DMS79 (cell line): ENCODE data around the gene GAD1.

Experiments
- DNase-seq: peaks from one replicate; lab custom pipeline; 2025; lab: John Stamatoyannopoulos, UW

GAD1 gene

DNA sequence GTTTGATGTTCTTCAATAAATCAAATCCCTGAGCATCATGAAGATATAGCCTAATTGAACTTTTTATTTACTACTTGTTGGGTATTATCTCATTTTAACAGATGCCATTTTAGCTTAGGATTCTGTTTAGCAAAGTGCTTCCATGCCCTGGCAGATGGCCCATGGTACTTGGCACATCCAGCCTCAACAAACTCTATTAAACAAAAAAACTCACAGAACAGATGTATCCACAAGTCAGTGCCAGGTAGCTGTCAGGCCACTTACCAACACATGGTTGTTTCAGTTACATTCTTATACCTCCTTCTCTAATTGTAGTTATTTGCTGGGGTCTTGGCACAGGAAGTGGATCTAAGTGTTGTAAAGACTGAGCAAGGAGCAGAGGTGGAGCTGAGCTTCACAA, 29.6 kb downstream of the GAD1 start:
- no peak for DNase-seq

DNA sequence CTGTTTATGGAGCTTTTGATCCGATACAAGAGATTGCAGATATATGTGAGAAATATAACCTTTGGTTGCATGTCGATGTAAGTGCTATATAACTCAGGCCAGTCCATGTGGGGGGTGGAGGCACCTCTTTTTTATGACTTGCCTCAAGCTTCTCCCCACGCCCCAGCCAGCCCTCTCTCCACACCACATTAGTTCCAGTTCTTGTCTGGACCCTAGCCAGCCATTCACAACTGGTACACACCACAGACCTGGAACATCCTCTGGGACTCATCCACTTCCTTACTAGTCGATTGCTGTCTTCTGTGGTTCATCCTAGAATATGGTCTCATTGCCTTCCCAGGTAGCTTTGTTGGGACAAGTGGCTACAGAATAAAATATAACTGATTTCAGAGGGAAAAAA, 31.0 kb downstream of the GAD1 start:
- no peak for DNase-seq

DNA sequence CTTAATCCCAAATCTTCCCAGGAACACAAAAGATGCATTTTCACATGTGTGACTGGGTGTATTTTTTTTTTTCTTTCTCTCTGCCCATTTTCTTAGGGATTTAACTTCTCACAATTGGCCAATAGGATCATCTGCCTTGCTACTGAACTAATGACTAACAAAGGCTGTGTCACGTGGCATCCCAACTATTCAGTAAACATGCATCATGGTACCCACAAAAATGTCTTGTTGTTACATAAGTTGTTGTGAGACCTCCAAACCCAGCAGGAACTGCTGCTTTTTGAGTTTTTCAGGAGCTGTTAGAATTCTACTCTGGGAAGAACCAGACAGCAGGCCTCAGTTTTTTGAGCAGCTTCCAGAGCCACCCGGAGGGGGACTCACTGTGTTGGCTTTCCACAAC, 31.9 kb downstream of the GAD1 start:
- DNase-seq: no peak

DNA sequence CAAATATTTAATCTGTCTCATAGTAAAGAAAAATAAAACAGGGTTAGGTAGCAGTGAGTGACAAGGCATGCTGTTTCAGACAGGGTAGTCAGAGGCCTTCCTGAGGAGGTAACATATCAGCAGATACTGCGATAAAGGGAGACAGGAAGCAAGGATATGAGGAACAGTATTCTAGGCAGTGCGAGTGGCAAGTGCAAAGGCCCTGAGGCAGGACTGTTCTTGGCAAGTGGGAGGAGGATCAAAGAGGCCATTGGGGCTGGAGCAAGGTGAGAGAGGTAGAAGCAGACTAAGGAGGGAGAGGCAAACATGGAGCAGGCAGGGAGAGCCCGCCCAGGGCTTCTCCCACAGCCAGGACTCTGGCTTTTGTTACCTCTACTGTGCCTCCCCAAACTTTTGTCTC, 33.6 kb downstream of the GAD1 start:
- no peak for DNase-seq

DNA sequence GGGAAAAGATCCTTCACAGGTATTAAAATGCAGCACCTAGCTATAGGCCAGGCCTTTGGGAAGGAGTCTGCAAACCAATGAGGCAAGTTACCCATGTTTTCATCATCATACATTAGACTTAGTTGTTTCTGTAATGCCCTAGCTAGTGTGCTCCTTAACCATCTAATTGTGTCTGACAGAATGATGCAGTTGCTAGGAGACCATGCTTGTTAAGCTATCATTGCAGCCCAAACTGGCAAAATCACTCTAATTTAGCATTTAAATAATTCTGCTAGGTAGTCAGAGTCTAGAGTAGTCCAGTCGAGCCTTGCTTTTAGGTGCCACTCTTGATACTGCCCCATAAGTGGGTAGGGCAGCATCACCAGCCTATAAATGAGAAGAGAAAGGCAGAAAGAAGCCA, 34.9 kb downstream of the GAD1 start:
- DNase-seq: no peak

DNA sequence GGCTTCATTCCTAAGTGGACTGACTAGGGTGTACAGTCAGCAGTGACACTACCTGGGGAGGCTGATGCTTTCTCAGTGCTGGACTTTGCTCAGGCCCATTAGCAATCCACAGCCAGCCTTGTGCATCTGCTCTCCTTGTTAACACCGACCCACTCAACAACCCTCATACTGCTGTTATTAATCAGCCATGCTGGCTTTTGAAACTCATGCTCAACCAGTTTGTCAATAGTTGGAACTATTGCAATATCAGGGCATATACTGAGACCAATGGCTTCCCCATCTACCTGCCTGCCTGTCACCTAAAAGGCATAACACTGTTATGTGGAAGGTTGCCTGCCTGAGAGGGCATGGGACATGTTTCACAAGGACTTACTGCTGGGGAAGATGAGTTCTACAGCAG, 39.4 kb downstream of the GAD1 start:
- no peak for DNase-seq

DNA sequence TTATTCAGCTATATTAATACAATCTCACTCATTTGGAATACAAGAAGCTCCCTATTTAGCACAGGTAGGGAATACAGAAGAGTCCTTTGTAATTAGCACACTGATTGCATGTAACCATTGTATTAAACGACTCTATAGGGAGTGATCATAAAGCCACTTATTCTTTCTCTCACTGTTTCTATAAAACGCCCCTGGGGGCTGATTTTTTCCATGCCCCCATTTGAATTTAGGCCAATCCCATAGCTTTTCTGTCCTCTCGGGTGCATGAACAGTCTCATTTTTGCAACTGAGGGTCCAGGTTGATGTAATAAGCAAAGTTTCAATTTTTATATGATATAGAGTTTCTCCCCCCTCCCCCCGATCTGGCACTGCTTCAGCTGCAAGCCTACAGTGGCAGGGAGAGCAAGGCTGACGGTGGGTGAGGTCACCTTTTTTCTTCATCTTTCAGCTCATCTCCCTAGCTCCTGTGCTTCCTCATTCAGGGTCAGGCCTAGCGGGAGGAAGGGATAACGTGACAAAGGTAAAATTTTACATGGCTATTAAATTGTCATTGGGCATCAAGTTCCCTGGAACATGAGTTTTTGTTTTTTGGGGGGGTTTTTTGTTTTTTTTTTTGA, 45.7 kb downstream of the GAD1 start:
- no peak for DNase-seq

DNA sequence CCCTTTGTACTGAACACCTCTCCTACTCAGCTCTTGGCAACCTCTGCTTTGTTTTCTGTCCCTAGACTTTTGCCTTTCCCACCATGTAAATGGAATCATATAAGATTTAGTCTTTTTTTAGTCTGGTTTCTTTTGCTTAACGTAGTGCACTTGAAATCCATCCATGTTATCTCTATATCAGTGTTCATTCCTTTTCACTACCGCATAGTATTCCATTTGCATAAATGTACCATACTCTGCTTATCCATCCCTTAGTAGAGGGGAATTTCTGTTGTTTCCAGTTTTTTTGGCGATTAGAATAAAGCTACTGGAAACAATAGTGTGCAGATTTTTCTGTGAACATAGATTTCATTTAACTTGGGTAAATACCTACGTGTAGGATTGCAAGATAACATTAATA, 46.4 kb downstream of the GAD1 start:
- no peak for DNase-seq

DNA sequence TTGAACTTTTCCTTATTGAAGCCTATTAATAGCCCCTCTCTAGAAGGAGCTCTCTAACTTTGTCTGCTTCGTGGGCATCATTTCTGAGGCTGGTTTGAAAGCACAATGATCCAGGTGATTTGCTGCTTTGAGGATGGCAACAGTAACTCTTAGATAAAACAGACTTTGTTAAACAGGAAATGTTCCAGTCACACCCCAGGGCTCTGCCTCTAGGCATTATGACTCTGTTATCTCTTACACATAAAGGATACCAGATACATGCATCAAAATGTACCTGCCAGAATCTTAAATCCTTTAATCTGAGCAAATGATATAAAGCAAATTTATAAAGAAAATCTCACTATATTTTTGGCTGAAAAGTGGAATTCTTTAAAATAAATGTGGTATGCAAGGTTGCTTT, 52.3 kb downstream of the GAD1 start:
- DNase-seq: no peak

DNA sequence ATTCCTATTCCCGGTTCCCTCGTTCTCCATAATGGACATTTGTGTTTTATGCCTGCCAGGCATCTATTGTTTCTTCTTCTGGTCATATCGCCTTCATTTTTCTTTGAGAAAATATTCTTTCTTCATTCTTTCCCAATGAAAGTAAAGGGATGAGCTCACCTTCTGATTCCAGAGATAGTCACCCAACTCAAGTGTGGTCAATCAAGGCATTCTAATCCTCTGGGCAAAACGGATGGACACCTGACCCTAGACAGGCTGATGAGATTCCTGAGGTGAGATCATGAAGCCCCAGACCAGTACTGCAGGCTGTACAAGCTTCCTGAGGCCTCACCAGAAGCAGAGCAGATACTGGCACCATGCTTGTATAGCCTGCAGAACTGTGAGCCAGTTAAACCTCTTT, 52.8 kb downstream of the GAD1 start:
- no peak for DNase-seq

DNA sequence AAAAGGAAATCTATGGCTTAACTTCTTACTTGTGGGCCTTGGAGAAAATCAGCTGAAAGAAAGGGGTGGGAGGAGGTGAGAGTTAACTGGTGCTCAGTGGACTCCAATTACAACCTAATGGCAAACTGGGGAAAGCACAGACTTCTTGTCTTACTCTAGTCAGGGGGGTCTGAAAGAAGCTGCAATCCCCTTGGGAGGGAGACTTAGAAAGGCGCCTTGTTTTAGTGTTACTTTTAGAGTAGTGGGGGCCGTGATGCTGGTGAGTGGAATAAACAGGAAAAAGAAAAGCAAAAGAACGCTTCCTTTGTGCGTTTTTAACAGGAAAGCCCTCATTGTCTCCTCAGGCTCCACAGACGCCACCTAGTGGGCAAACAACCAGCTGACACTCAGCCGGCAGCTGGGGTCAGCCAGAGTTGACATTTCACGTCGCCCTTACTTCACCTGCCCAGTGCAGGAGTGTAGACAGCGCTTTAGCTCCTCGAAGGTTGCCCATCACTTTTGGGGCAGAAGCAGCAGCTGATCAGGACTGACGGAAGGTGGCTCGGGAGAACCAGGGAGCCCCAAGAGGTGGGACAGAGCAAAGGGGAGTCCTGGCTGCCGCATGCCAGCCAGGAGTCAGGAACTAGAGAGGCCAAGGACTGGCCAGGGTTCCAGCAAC, 56.5 kb downstream of the GAD1 start:
- DNase-seq: no peak

DNA sequence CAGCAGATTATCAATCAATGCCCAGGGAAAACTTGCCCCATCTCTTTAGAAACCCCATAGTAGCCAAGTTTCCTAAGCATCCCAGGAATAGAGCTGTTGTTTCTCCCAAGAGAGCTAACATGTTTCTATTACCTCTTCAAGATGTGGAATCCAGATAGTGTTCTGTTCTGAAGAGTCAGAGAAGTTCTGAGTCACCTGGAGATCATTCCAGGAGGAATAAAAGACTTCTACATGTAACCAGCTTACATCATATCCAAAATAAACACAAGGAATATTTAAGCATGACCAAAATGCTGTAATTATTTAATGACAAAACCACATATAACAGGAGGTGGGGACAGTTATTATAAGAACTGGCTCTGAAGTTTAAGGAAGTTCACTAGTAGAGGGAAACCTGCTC, 61.4 kb downstream of the GAD1 start:
- DNase-seq: no peak

DNA sequence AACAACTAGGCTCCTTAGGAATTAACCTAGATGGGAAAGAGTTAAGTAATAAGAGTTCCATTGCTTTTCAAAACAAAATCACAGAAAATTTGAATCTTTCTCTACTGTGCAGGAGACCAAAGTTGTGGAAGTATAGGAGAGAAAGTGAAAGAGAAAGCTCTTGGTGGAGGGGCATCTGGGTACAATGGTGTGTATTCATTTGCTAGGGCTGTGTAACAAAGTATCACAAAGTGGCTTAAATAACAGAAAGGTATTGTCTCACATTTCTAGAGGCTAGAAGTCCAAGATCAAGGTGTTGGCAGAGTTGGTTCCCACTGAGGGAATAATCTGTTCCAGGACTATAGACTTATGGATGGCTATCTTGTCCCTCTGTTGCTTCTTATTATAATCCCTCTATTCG, 61.8 kb downstream of the GAD1 start:
- DNase-seq: no peak

DNA sequence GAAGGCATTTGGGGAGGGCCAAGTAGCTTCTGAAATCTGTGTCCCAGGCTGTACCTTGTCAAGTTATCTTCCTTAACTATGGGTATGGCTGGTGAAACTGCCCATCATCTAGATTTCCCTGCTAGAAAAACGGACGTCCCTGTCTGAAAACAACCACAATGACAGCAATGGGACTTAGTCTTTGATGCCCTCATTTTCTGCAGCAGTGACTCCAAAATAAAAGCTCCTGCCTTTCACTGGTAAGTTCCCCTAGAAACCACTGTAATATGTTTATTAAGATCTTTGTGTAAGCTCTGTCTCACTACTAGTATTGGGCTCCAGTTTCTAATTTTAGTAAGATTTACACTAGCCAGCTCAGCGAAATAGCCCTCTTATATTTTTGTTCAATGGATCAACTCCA, 65.2 kb downstream of the GAD1 start:
- no peak for DNase-seq

DNA sequence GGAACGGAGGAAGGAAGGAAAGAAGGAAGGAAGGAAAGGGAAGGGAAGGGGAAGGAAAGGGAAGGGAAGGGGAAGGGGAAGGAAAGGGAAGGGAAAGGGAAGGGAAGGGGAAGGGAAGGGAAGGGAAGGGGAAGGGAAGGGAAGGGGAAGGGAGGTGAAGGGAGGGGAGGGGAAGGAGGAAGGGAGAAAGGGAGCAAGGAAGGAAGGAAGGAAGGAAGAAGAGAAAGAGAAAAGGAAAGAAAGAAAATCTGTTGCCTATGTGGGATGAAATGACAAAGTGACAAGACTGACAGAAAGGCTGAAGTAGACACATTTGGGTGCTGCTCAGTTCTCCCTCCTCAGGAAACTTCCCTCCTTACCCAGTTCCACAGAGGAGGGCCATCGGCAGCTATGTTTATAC, 66.1 kb downstream of the GAD1 start:
- no peak for DNase-seq

DNA sequence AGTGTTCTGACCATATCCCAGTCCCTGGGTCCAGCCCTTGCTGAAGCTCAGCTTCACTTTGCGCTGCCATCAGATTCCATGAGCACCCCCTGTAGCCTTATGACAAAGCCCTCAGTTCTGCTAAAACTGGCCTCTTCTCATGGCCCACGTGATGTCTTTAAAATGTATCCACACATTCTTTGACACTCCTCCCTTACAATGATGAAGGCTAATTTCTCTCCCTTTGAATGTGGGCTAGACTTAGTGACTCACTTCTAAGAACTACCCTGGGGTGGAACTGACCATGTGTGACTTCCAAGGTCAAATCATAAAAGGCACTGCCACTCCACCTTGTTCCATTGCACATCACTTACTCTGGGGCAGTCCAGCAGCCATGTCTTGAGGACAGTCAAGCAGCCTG, 67.0 kb downstream of the GAD1 start:
- DNase-seq: no peak

DNA sequence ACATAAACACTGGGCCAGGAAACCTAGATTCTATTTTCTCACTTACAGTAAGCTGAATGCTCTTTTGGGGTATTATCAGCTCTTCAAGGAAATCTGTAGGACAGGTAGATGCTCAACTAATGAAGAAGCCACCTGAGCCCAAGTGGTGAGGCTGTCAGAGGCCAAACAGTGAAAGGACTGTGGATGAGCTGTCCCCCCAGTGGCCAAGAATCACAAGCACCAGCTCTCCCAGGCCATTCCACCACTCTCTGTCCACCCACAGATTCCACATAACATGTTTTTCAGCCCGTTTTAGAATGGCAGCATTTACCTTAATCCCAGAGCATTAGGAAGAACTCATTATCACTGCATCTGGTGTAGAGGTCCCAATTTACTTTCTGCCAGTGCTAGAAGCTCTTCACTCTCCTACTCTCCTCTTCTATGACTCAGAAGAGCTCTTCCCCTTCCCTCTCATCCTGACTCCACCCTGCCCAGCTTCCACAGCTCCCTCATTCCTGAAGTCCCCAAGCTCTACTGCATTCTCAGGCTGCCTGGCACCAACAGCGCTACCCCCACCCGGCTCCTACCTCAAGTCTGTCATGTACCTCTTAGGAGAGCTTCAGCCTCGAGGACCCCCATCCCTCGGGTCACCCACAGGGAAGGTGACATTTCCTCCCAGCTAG, 68.6 kb downstream of the GAD1 start:
- no peak for DNase-seq

DNA sequence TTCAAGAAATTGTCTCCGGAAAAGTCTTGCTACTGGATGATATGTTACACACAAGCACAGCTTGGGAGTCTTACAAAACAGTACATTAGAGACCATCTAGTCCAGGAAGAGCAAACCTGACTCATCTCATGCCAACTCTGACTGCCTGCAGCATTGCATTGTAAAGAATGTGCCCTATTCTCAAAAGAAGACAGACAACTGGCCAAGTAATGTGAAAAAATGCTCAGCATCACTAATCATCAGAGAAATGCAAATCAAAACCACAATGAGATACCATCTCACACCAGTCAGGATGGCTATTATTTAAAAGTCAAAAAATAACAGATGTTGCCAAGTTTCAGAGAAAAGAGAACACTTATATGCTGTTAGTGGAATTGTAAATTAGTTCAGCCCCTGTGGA, 69.7 kb downstream of the GAD1 start:
- no peak for DNase-seq

DNA sequence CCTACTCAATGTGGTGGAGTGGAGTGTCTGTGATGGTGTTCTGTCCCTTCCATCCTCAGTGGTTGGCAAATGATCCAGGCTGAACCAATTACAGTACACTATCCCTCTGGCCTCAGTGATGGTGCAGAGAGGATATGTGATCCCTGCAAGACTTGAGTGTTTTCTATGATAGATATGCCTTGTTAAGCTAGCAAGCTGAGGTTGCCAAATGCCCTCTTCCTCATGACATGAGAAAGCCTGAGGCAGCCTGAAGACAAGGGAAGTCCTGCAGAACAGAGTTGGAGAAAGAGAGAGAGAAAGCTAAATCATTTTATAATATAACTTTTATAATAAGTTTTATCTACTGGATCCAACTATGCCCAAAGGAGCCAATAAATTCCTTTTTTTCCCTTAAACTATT, 70.8 kb downstream of the GAD1 start:
- DNase-seq: no peak

DNA sequence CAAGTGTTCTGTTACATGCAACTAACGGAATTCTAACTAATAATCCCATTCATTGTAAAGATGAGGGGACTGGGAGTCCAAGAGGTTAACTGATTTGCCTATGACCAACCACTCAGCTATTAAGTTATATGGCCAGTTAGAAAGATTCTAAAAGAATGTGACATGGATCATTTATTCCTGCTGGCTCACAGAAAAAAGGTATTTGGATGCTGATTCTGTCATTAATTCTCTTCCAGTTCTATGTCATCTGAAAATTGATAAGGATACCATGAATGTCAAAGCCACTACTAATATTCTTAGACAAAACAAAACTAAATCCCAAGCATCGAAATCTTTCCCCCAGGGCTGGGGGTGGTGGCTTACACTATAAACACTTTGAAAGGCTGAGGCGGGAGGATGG, 71.2 kb downstream of the GAD1 start:
- DNase-seq: no peak

DNA sequence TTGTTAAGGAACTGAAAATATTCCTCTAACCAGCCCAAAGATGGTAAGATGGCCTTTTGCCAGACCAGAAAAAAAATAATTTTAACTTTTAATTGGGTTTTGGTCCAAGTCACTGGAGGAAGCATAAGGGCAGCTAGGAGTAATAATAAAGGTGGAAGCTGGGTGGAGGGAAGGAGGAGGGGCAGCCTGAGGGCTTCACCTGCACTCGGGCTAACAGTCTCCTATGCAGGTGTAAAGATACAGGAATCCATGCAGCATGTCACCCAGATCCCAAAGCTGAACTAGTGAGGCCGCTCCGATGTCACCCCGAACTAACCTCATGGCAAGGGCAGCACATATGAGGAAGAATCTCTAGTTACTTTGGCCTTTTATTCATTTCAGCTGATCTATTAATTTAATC, 75.2 kb downstream of the GAD1 start:
- no peak for DNase-seq

DNA sequence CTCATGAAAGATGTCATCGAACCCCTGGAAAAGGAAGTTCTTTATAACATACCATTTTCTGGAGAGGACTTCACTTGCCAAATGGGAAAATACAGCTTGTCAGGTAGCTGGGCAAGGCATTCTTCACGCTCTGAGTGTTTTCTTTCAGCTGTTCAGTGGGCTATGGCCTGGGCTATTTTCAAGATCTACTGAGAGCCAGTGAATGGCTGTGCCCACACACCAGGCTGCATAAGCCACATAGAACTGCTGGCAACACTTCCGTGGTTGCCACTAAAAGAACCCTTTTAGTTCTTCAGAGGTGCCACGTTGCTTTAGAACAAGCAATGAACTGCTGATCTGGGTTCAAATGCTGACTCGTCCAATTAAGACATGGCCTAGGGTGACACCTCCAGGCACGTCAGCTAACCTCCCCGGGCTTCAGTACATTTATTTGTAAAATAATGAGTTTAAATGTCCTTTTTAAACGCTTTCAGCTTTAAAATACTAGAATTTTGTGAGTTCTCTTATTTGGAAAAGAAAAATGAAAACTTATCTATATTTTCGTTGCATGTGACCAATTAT, 75.8 kb downstream of the GAD1 start:
- no peak for DNase-seq

DNA sequence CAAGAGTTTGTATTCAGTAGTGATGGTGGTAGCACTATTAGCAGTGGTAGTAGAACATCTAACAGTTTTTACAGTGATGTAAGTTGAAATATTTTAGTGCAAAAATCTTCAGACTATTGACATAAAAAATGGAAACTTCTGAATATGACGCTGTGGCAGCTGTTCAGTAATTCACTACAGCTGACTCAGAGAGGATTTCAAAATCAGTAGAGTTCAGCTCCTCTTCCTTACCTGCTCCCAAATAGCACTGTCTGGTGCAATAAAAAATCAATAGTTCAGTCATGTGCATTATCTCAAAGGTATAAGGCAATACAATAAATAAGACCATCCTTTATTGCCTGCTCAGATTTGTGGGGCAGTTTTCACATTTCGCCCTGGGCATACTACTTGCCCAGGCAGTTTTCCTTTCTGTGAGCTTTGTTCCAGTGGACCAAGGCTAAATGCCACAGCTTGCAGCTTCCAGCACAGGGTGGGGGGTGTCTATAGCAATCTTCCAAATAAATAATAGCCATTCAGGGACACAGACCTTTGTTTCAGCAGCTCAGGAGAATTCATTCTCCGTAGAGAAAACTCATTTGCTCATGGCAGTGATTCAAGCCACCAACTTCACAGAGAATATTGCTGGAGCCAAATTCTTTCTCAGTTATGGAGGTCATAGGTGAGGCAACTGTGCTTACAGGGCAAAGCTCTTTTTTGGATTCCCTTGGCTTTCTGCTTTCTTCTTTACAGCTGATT, 78.5 kb downstream of the GAD1 start:
- no peak for DNase-seq
